ENCODE results near the gene SDHC. TPM values are rescaled to one million over a fixed set of nuclear protein-coding genes. Genes with fewer than 3 reads are reported as not detected.

SDHC gene
- total RNA-seq, 1 experiment from 2014 or later, result 221 TPM

DNA sequence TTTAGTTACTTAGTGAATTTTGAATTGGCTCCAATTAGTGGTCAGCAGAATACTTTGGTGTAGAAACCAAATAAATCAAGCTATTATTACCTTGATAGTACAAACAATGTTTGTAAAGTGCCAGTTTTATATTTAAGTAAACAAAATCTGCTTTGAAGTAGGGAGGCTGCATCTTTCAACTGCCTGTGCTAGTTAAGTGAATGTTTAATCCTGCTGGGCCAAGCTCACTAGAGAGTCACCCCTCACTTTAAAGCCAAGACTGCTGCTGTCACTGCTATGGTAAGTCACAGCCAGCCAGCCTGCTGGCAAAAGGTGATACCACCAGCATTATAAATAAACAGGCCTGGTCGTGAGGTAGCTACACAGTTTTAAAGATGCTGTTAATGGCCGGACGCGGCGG lies 63.8 kb downstream of the SDHC start:
- Histone ChIP-seq H3K27me3 (ENCODE audit: control insufficient read depth, insufficient read depth, low read length) (no peaks in the 10 kb centered on the region), H3K27ac (ENCODE audit: low read length) (no peak overlapping the region), H3K9me3 (ENCODE audit: control insufficient read depth, insufficient read depth, low read depth, low read length) (no peaks in the 10 kb centered on the region), H3K4me3 (ENCODE audit: low read depth in 2 of 2, low read length in 2 of 2) (no peak overlapping the region), H3K36me3 (ENCODE audit: control insufficient read depth, insufficient read depth, low read length) (no peaks in the 10 kb centered on the region), H3K4me1 (ENCODE audit: control insufficient read depth, insufficient read depth, low read length) (peaks cover 11% of the 10 kb centered on the region)
- BruUV-seq (replicated peaks), result no TSS peak
- no peak for DNase-seq (ENCODE audit: low read depth, low spot score)
- in situ Hi-C loops (cut with HindIII; ENCODE audit: low pct_unique_long_range_greater_than_20kb, low sequenced_read_pairs) (loop anchor here (25.0 kb wide), 1 partner anchor 166 kb away; the partner anchor contains the start of genes APOA2, FCER1G and NDUFS2), intact Hi-C loops (cut with micrococcal nuclease; ENCODE audit: unreplicated experiment) (no loop called here)
- no peak for ATAC-seq
- ChIA-PET CTCF (interaction anchor here (0.6 kb wide), 2 partner anchors 102 to 139 kb away, joined by 4 to 8 read pairs; no protein-coding TSS in a partner anchor), POLR2A (interaction anchor here (0.5 kb wide), 1 partner anchor 157 kb away, joined by 3 read pairs; no protein-coding TSS in a partner anchor)
- TF ChIP-seq, protein P1, sequence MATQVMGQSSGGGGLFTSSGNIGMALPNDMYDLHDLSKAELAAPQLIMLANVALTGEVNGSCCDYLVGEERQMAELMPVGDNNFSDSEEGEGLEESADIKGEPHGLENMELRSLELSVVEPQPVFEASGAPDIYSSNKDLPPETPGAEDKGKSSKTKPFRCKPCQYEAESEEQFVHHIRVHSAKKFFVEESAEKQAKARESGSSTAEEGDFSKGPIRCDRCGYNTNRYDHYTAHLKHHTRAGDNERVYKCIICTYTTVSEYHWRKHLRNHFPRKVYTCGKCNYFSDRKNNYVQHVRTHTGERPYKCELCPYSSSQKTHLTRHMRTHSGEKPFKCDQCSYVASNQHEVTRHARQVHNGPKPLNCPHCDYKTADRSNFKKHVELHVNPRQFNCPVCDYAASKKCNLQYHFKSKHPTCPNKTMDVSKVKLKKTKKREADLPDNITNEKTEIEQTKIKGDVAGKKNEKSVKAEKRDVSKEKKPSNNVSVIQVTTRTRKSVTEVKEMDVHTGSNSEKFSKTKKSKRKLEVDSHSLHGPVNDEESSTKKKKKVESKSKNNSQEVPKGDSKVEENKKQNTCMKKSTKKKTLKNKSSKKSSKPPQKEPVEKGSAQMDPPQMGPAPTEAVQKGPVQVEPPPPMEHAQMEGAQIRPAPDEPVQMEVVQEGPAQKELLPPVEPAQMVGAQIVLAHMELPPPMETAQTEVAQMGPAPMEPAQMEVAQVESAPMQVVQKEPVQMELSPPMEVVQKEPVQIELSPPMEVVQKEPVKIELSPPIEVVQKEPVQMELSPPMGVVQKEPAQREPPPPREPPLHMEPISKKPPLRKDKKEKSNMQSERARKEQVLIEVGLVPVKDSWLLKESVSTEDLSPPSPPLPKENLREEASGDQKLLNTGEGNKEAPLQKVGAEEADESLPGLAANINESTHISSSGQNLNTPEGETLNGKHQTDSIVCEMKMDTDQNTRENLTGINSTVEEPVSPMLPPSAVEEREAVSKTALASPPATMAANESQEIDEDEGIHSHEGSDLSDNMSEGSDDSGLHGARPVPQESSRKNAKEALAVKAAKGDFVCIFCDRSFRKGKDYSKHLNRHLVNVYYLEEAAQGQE (IDR thresholded peaks at IDR 0.05; ENCODE audit: insufficient read depth in 1 of 2, low read depth in 2 of 2, low read length in 1 of 2), result no peak
- TF ChIP-seq CTCF (IDR thresholded peaks at IDR 0.05), result no peak
- no peak for TF ChIP-seq SIN3A (IDR thresholded peaks at IDR 0.05; ENCODE audit: borderline replicate concordance, insufficient read depth, low read depth, low read length)
- no peak for TF ChIP-seq TCF7L2 (IDR thresholded peaks at IDR 0.05; ENCODE audit: low read depth, low read length)
- no peak for TF ChIP-seq POLR2AphosphoS5 (IDR thresholded peaks at IDR 0.05; ENCODE audit: low read depth, low read length)

DNA sequence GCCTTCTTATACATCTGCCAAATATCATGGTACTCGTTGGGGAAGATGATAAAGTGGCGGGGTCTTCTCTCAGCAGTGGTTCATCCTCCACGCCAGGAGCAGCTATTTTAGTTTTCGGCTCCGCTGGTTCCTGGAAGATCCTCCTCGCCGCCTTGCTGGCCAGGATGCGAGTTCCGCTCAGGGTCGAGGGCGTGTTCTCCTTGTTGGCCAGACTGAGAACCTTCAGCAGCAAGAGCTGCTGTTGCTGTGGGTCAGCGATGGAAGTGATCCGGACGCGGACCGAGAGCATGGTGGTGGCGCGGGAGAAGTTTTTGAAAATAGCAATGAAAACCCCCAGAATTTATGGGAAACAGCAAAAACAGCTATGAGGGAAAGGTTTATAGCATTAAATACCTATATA lies 64.9 kb downstream of the SDHC start:
- no peaks in the 10 kb centered on the region for H3K9me3 ChIP-seq (ENCODE audit: control insufficient read depth, insufficient read depth, low read depth, low read length)
- CTCF ChIA-PET, result no interaction called here
- POLR2A ChIA-PET, result no interaction called here
- no TSS peak for BruUV-seq (replicated peaks)
- H3K27ac ChIP-seq (ENCODE audit: low read length), result peak overlapping the region; percentile 20; the same call in 1 of the 2 replicates
- H3K4me1 ChIP-seq (ENCODE audit: control insufficient read depth, insufficient read depth, low read length), result peaks cover 15% of the 10 kb centered on the region
- no peak overlapping the region for H3K4me3 ChIP-seq (ENCODE audit: low read depth in 2 of 2, low read length in 2 of 2)
- DNase-seq (ENCODE audit: low read depth, low spot score) (no peak), ATAC-seq (no peak)
- intact Hi-C loops (cut with micrococcal nuclease; ENCODE audit: unreplicated experiment) (no loop called here), in situ Hi-C loops (cut with HindIII; ENCODE audit: low pct_unique_long_range_greater_than_20kb, low sequenced_read_pairs) (loop anchor here (25.0 kb wide), 1 partner anchor 167 kb away; the partner anchor contains the start of genes APOA2, FCER1G and NDUFS2)
- H3K27me3 ChIP-seq (ENCODE audit: control insufficient read depth, insufficient read depth, low read length), result no peaks in the 10 kb centered on the region
- no peaks in the 10 kb centered on the region for H3K36me3 ChIP-seq (ENCODE audit: control insufficient read depth, insufficient read depth, low read length)
- TF ChIP-seq, protein P1 (IDR thresholded peaks at IDR 0.05; ENCODE audit: insufficient read depth in 1 of 2, low read depth in 2 of 2, low read length in 1 of 2), result no peak
- no peak for TF ChIP-seq SIN3A (IDR thresholded peaks at IDR 0.05; ENCODE audit: borderline replicate concordance, insufficient read depth, low read depth, low read length)
- TF ChIP-seq POLR2AphosphoS5 (IDR thresholded peaks at IDR 0.05; ENCODE audit: low read depth, low read length), result no peak
- TF ChIP-seq CTCF (IDR thresholded peaks at IDR 0.05), result no peak
- TF ChIP-seq TCF7L2 (IDR thresholded peaks at IDR 0.05; ENCODE audit: low read depth, low read length), result no peak
